ENCODE results near the gene OR9Q1. TPM values are rescaled to one million over a fixed set of nuclear protein-coding genes. Genes with fewer than 3 reads are reported as not detected.

The OR9Q1 gene
- total and polyA plus RNA-seq, 2 of the 13 experiments (the other 11 are each of a cell fraction or from before 2014, with no cell fraction given): not detected

DNA sequence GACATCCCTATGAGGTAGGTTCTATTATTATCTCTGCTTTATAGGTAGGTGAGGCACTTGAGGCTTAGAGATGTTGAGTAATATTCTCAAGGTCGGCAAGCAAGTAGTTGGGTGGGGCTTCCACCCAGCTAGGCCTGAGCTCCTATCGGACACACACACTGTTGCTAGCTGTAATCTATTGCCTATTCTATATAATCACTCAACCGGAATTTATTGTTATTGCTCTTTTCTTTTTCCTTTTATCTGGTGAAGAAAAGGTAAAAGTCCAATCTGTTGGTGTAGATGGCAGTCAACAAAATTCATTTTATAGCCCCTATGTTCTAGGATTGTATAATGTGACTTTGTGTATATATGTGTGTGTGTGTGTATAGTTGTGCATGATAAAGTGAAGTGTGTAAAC, 168.5 kb downstream of the OR9Q1 start:
- H3K27me3 ChIP-seq (ENCODE audit: control insufficient read depth in 1 of 2, insufficient read depth in 2 of 2, low read length in 2 of 2): peaks cover 0 to 1% of the 10 kb centered on the region in 2 experiments; a peak in 1 of 5 replicates
- TF ChIP-seq ZFP37 (CRISPR knock-in tag; IDR thresholded peaks at IDR 0.05; ENCODE audit: borderline replicate concordance): no peak
- no peak for TF ChIP-seq ZFY (CRISPR knock-in tag; IDR thresholded peaks at IDR 0.05)
- TF ChIP-seq ZNF615 (CRISPR knock-in tag; IDR thresholded peaks at IDR 0.05; ENCODE audit: borderline replicate concordance): no peak
- TF ChIP-seq, protein P1, sequence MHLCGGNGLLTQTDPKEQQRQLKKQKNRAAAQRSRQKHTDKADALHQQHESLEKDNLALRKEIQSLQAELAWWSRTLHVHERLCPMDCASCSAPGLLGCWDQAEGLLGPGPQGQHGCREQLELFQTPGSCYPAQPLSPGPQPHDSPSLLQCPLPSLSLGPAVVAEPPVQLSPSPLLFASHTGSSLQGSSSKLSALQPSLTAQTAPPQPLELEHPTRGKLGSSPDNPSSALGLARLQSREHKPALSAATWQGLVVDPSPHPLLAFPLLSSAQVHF (CRISPR knock-in tag; IDR thresholded peaks at IDR 0.05): no peak
- no peak for TF ChIP-seq NCOA1 (CRISPR knock-in tag; IDR thresholded peaks at IDR 0.05)
- no peak for TF ChIP-seq ZNF34 (CRISPR knock-in tag; IDR thresholded peaks at IDR 0.05; ENCODE audit: borderline replicate concordance)
- no peak for TF ChIP-seq ZNF383 (CRISPR knock-in tag; IDR thresholded peaks at IDR 0.05; ENCODE audit: borderline replicate concordance)
- TF ChIP-seq MXI1 (IDR thresholded peaks at IDR 0.05; ENCODE audit: borderline replicate concordance, low read depth, low read length): no peak
- no peak overlapping the region for H3K4me3 ChIP-seq (replicated peaks in 1 of 3; ENCODE audit: insufficient read depth in 1 of 3, low read depth in 2 of 3, low read length in 3 of 3)
- FAIRE-seq: no peak
- H3K9me3 ChIP-seq (ENCODE audit: low read length): peaks cover 7% of the 10 kb centered on the region
- ChIA-PET POLR2A (no interaction called here), CTCF (ENCODE audit: low intra/inter-chr PET ratio, low total read pairs) (no interaction called here)
- whole genome bisulfite sequencing (ENCODE audit: low lambda C conversion rate): 27% methylated on average over 3 of the region's 3 CpGs
- no peak overlapping the region for H2AFZ ChIP-seq (ENCODE audit: low read length)
- no peaks in the 10 kb centered on the region for H4K20me1 ChIP-seq (ENCODE audit: insufficient read depth, low read length)
- H3K4me1 ChIP-seq (ENCODE audit: insufficient read depth, low read length): peaks cover 5% of the 10 kb centered on the region; the same call in 1 of the 2 replicates
- in situ Hi-C loops (cut with HindIII; ENCODE audit: extremely low pct_ligation_motif_present, low pct_unique_long_range_greater_than_20kb) (no loop called here), intact Hi-C loops (cut with micrococcal nuclease; ENCODE audit: unreplicated experiment) (no loop called here)
- H3K79me2 ChIP-seq (ENCODE audit: insufficient read depth, low read length): no peaks in the 10 kb centered on the region
- H3K36me3 ChIP-seq (replicated peaks in 1 of 2; ENCODE audit: control insufficient read depth in 1 of 2, insufficient read depth in 2 of 2, low read length in 2 of 2): no peaks in the 10 kb centered on the region
- no peak overlapping the region for H3K27ac ChIP-seq (ENCODE audit: extremely low read length, insufficient read depth, low read length)
- BruUV-seq (replicated peaks): no TSS peak
- no peak overlapping the region for H3K4me2 ChIP-seq (ENCODE audit: low read depth, low read length)
- H3K9ac ChIP-seq (ENCODE audit: insufficient read depth, low read depth, low read length): no peak overlapping the region
- DNase-seq (ENCODE audit: low spot score): no peak
- ATAC-seq: no peak

DNA sequence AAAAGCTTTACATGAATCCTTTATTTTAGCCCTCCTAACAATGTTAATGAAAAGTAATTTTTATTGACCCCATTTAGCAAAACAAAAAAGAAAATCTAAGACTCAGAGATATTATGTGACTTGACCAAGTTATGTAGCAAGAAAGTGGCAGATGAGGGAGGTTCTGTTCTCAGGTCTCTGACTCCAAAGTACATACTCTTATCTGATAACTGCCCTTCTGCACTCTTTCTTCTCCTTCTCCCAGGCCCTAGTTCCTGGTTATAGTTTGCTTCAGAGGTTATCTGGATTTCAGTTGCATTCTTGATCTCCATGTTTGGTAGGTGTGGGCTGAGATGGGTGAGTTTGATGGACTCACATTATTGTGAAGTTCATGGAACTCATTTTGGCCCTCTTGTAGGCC, 169.7 kb downstream of the OR9Q1 start:
- ATAC-seq: no peak
- POLR2A ChIA-PET: no interaction called here

More for the DNA sequence above, 169.7 kb downstream of the OR9Q1 start:
- intact Hi-C loops (cut with micrococcal nuclease; ENCODE audit: unreplicated experiment): no loop called here
- Histone ChIP-seq H3K27me3 (ENCODE audit: control insufficient read depth in 1 of 2, insufficient read depth in 2 of 2, low read length in 2 of 2) (peaks cover 0 to under 1% of the 10 kb centered on the region in 2 experiments; a peak in 1 of 5 replicates), H3K27ac (ENCODE audit: extremely low read length, insufficient read depth, low read length) (no peak overlapping the region), H3K79me2 (ENCODE audit: insufficient read depth, low read length) (no peaks in the 10 kb centered on the region), H3K4me1 (ENCODE audit: insufficient read depth, low read length) (peaks cover 5% of the 10 kb centered on the region; the same call in 1 of the 2 replicates), H3K4me2 (ENCODE audit: low read depth, low read length) (no peak overlapping the region), H3K9ac (ENCODE audit: insufficient read depth, low read depth, low read length) (no peak overlapping the region), H3K36me3 (replicated peaks in 1 of 2; ENCODE audit: control insufficient read depth in 1 of 2, insufficient read depth in 2 of 2, low read length in 2 of 2) (no peaks in the 10 kb centered on the region), H2AFZ (ENCODE audit: low read length) (no peak overlapping the region), H3K9me3 (ENCODE audit: low read length) (peaks cover 19% of the 10 kb centered on the region), H3K4me3 (replicated peaks in 1 of 3; ENCODE audit: insufficient read depth in 1 of 3, low read depth in 2 of 3, low read length in 3 of 3) (no peak overlapping the region), H4K20me1 (ENCODE audit: insufficient read depth, low read length) (no peaks in the 10 kb centered on the region)
- in situ Hi-C loops (cut with HindIII; ENCODE audit: extremely low pct_ligation_motif_present, low pct_unique_long_range_greater_than_20kb): no loop called here
- TF ChIP-seq HOXA3 (CRISPR knock-in tag; IDR thresholded peaks at IDR 0.05) (no peak), ZNF160 (CRISPR knock-in tag; IDR thresholded peaks at IDR 0.05) (no peak), XRCC5 (optimal IDR thresholded peaks at IDR 0.05; ENCODE audit: low read length) (no peak), SCMH1 (CRISPR knock-in tag; IDR thresholded peaks at IDR 0.05; ENCODE audit: borderline replicate concordance) (no peak), CBFB (CRISPR knock-in tag; IDR thresholded peaks at IDR 0.05) (no peak), LCORL (IDR thresholded peaks at IDR 0.05) (no peak), LCORL (CRISPR knock-in tag; IDR thresholded peaks at IDR 0.05) (no peak), NFIC (IDR thresholded peaks at IDR 0.05; ENCODE audit: low read length) (no peak)
- TF ChIP-seq, protein P2, sequence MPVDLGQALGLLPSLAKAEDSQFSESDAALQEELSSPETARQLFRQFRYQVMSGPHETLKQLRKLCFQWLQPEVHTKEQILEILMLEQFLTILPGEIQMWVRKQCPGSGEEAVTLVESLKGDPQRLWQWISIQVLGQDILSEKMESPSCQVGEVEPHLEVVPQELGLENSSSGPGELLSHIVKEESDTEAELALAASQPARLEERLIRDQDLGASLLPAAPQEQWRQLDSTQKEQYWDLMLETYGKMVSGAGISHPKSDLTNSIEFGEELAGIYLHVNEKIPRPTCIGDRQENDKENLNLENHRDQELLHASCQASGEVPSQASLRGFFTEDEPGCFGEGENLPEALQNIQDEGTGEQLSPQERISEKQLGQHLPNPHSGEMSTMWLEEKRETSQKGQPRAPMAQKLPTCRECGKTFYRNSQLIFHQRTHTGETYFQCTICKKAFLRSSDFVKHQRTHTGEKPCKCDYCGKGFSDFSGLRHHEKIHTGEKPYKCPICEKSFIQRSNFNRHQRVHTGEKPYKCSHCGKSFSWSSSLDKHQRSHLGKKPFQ (CRISPR knock-in tag; IDR thresholded peaks at IDR 0.05; ENCODE audit: insufficient replicate concordance): no peak
- TF ChIP-seq, protein P3, sequence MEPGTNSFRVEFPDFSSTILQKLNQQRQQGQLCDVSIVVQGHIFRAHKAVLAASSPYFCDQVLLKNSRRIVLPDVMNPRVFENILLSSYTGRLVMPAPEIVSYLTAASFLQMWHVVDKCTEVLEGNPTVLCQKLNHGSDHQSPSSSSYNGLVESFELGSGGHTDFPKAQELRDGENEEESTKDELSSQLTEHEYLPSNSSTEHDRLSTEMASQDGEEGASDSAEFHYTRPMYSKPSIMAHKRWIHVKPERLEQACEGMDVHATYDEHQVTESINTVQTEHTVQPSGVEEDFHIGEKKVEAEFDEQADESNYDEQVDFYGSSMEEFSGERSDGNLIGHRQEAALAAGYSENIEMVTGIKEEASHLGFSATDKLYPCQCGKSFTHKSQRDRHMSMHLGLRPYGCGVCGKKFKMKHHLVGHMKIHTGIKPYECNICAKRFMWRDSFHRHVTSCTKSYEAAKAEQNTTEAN (CRISPR knock-in tag; conservative IDR thresholded peaks at IDR 0.05): no peak
- no peak for DNase-seq (ENCODE audit: low spot score)
- BruUV-seq (replicated peaks): no TSS peak
- CTCF ChIA-PET (ENCODE audit: low intra/inter-chr PET ratio, low total read pairs): no interaction called here
- FAIRE-seq: no peak
